H9 (cell line): Measurements from ENCODE around the gene DISP3. TPM values are rescaled to one million over a fixed set of nuclear protein-coding genes. Genes with fewer than 3 reads are reported as not detected.

Experiments used
- DNase-seq: peaks from one replicate; pipeline ENCODE4 v3.0.0-alpha.2; 2017
- H2AFZ ChIP-seq: one replicate; pipeline ENCODE4 v1.6.1; 2013; ENCODE audit warnings: mild to moderate bottlenecking, low read length, control low read depth, moderate library complexity
- H2AK5ac ChIP-seq: 2 replicates; pipeline ENCODE4 v1.6.1; 2013; ENCODE audit warnings: low read length, control low read depth, mixed read lengths; ENCODE audit not compliant: insufficient read length
- H2BK120ac ChIP-seq: one replicate; pipeline ENCODE4 v1.6.1; 2013; ENCODE audit warnings: low read depth, mild to moderate bottlenecking, low read length, control low read depth, inconsistent platforms; ENCODE audit not compliant: poor library complexity, severe bottlenecking
- H2BK12ac ChIP-seq: 2 replicates; pipeline ENCODE4 v1.6.1; 2013; ENCODE audit warnings: low read length, control low read depth, mixed read lengths, low read depth; ENCODE audit not compliant: insufficient read length
- H2BK15ac ChIP-seq: 2 replicates; pipeline ENCODE4 v1.6.1; 2013; ENCODE audit warnings: low read depth, low read length, control low read depth
- H2BK20ac ChIP-seq: one replicate; pipeline ENCODE4 v1.6.1; 2013; ENCODE audit warnings: low read depth, mild to moderate bottlenecking, low read length, control low read depth, inconsistent platforms; ENCODE audit not compliant: poor library complexity, severe bottlenecking
- H2BK5ac ChIP-seq: 2 replicates; pipeline ENCODE4 v1.6.1; 2013; ENCODE audit warnings: low read length, control low read depth, mixed read lengths; ENCODE audit not compliant: insufficient read length
- H3K14ac ChIP-seq: 2 replicates; pipeline ENCODE4 v1.6.1; 2013; ENCODE audit warnings: low read length, control low read depth; ENCODE audit not compliant: insufficient read depth
- H3K18ac ChIP-seq: 2 replicates; pipeline ENCODE4 v1.6.1; 2013; ENCODE audit warnings: low read depth, mild to moderate bottlenecking, mixed read lengths, low read length, control low read depth; ENCODE audit not compliant: insufficient read length
- H3K23ac ChIP-seq: 2 replicates; pipeline ENCODE4 v1.6.1; 2013; ENCODE audit warnings: low read length, control low read depth, mixed read lengths, low read depth; ENCODE audit not compliant: insufficient read length
- H3K23me2 ChIP-seq: 2 replicates; pipeline ENCODE4 v1.6.1; 2013; ENCODE audit warnings: low read depth, mild to moderate bottlenecking, mixed read lengths, low read length, control low read depth; ENCODE audit not compliant: insufficient read length, poor library complexity, severe bottlenecking
- H3K27ac ChIP-seq: 2 replicates; pipeline ENCODE4 v1.5.1; 2013; ENCODE audit warnings: low read length, control low read depth, mixed read lengths, low read depth; ENCODE audit not compliant: insufficient read length
- H3K27me3 ChIP-seq: 2 replicates; pipeline ENCODE4 v1.6.1; 2013; ENCODE audit warnings: low read length, control low read depth, inconsistent platforms; ENCODE audit not compliant: insufficient read depth
- H3K4ac ChIP-seq: 2 replicates; pipeline ENCODE4 v1.6.1; 2013; ENCODE audit warnings: low read depth, mild to moderate bottlenecking, control low read depth, inconsistent platforms, low read length, moderate library complexity
- H3K4me1 ChIP-seq: 2 replicates; pipeline ENCODE4 v1.6.1; 2013; ENCODE audit warnings: low read length, control low read depth, inconsistent platforms; ENCODE audit not compliant: insufficient read depth
- H3K4me2 ChIP-seq: 2 replicates; pipeline ENCODE4 v1.6.1; 2013; ENCODE audit warnings: low read length, control low read depth, mixed read lengths; ENCODE audit not compliant: insufficient read length, insufficient read depth
- H3K56ac ChIP-seq: 2 replicates; pipeline ENCODE4 v1.6.1; 2013; ENCODE audit warnings: low read depth, mild to moderate bottlenecking, mixed read lengths, low read length, control low read depth; ENCODE audit not compliant: insufficient read length
- H3K79me1 ChIP-seq: 2 replicates; pipeline ENCODE4 v1.6.1; 2013; ENCODE audit warnings: low read depth, mild to moderate bottlenecking, moderate library complexity, low read length, control low read depth, inconsistent platforms; ENCODE audit not compliant: insufficient read depth, poor library complexity, severe bottlenecking
- H3K79me2 ChIP-seq: 2 replicates; pipeline ENCODE4 v1.6.1; 2013; ENCODE audit warnings: low read length, control low read depth, inconsistent platforms; ENCODE audit not compliant: insufficient read depth
- H3K9ac ChIP-seq: 2 replicates; pipeline ENCODE4 v1.6.1; 2013; ENCODE audit warnings: low read length, control low read depth, mixed read lengths; ENCODE audit not compliant: insufficient read length; ENCODE audit errors: extremely low read depth
- H3K9me3 ChIP-seq: one replicate; pipeline ENCODE4 v1.6.1; 2013; ENCODE audit warnings: low read depth, low read length, inconsistent platforms; ENCODE audit not compliant: control insufficient read depth
- H3T11ph ChIP-seq: one replicate; pipeline ENCODE4 v1.6.1; 2013; ENCODE audit warnings: mild to moderate bottlenecking, low read length, control low read depth, inconsistent platforms
- H4K20me1 ChIP-seq: one replicate; pipeline ENCODE4 v1.6.1; 2013; ENCODE audit not compliant: control insufficient read depth, insufficient read length, insufficient read depth
- H4K5ac ChIP-seq: 2 replicates; pipeline ENCODE4 v1.6.1; 2013; ENCODE audit warnings: low read depth, mild to moderate bottlenecking, mixed read lengths, low read length, control low read depth; ENCODE audit not compliant: insufficient read length
- H4K8ac ChIP-seq: replicated peaks from 2 replicates; pipeline ENCODE4 v1.6.1; 2013; ENCODE audit warnings: low read length, control low read depth, mixed read lengths, low read depth; ENCODE audit not compliant: insufficient read length
- H4K91ac ChIP-seq: 2 replicates; pipeline ENCODE4 v1.6.1; 2013; ENCODE audit warnings: low read depth, mild to moderate bottlenecking, moderate library complexity, mixed read lengths, low read length, control low read depth; ENCODE audit not compliant: insufficient read length
- H3K27ac Mint-ChIP-seq, 3 experiments: 2 replicates in 2 of 3; 3 replicates in 1 of 3; pipeline ENCODE4 v1.8.0; 2020 to 2021; ENCODE audit warnings: mixed read lengths in 3 of 3, mild to moderate bottlenecking in 1 of 3, moderate library complexity in 1 of 3
- H3K27me3 Mint-ChIP-seq: 2 replicates; pipeline ENCODE4 v1.8.0; 2021; ENCODE audit warnings: low read depth, mild to moderate bottlenecking, moderate library complexity, mixed read lengths
- H3K36me3 Mint-ChIP-seq, 3 experiments: 2 replicates in 2 of 3; 3 replicates in 1 of 3; pipeline ENCODE4 v1.8.0; 2020 to 2021; ENCODE audit warnings: low read depth in 3 of 3, mixed read lengths in 3 of 3; ENCODE audit not compliant: insufficient read depth in 1 of 3
- H3K4me1 Mint-ChIP-seq, 2 experiments: 2 replicates each; pipeline ENCODE4 v1.8.0; 2020; ENCODE audit warnings: mixed read lengths in 2 of 2
- H3K4me3 Mint-ChIP-seq, 2 experiments: 2 replicates in 1 of 2; 3 replicates in 1 of 2; pipeline ENCODE4 v1.8.0; 2020 to 2021; ENCODE audit warnings: mild to moderate bottlenecking in 2 of 2, mixed read lengths in 2 of 2, moderate library complexity in 1 of 2
- H3K9me3 Mint-ChIP-seq, 2 experiments: 2 replicates in 1 of 2; 3 replicates in 1 of 2; pipeline ENCODE4 v1.8.0; 2020; ENCODE audit warnings: mild to moderate bottlenecking in 2 of 2, mixed read lengths in 2 of 2, moderate library complexity in 1 of 2
- WGBS: extraction: QIAGEN DNeasy Blood & Tissue Kit; methylation state at CpG from one replicate; pipeline ENCODE4 v1.1.7; 2013; ENCODE audit warnings: missing lambda C conversion rate, low lambda C conversion rate, mixed read lengths; ENCODE audit not compliant: insufficient read length; ENCODE audit errors: extremely low coverage; 5-methylcytosine and 5-hydroxymethylcytosine counted together
- total RNA-seq: library from RNA; stranded (reverse); gene quantifications from 2 replicates; pipeline ENCODE4 v1.2.1, GENCODE V29; 2021
- TF ChIP-seq, protein P1 (sequence below): fragments of 200-600 bp; sonication (generic); conservative IDR thresholded peaks from 3 replicates; pipeline ENCODE4 v1.8.0; 2021; ENCODE audit warnings: antibody characterized with exemption, mild to moderate bottlenecking

The DISP3 gene
- total RNA-seq, 1 experiment from 2014 or later, result 3.5 TPM

GRCh38 chr1:11429935-11430334 lies 49.0 kb upstream of the DISP3 start:
- H3K18ac ChIP-seq, result no peak overlapping the region
- H3K23ac ChIP-seq, result no peak overlapping the region
- no peak overlapping the region for H4K8ac ChIP-seq
- WGBS, result no CpG with 5 or more reads among the region's 10 CpGs
- no peak overlapping the region for H3T11ph ChIP-seq
- no peaks in the 10 kb centered on the region for H3K79me2 ChIP-seq
- Mint-ChIP-seq H3K4me1 (peaks cover 0 to 20% of the 10 kb centered on the region in 2 experiments; a peak in 2 of 4 replicates), H3K27ac (no peak overlapping the region), H3K9me3 (no peaks in the 10 kb centered on the region), H3K4me3 (no peak overlapping the region), H3K36me3 (no peaks in the 10 kb centered on the region), H3K27me3 (peaks cover 2% of the 10 kb centered on the region; the same call in 1 of the 2 replicates)
- no peak overlapping the region for H2BK5ac ChIP-seq
- H3K56ac ChIP-seq, result no peak overlapping the region
- TF ChIP-seq, protein P1, sequence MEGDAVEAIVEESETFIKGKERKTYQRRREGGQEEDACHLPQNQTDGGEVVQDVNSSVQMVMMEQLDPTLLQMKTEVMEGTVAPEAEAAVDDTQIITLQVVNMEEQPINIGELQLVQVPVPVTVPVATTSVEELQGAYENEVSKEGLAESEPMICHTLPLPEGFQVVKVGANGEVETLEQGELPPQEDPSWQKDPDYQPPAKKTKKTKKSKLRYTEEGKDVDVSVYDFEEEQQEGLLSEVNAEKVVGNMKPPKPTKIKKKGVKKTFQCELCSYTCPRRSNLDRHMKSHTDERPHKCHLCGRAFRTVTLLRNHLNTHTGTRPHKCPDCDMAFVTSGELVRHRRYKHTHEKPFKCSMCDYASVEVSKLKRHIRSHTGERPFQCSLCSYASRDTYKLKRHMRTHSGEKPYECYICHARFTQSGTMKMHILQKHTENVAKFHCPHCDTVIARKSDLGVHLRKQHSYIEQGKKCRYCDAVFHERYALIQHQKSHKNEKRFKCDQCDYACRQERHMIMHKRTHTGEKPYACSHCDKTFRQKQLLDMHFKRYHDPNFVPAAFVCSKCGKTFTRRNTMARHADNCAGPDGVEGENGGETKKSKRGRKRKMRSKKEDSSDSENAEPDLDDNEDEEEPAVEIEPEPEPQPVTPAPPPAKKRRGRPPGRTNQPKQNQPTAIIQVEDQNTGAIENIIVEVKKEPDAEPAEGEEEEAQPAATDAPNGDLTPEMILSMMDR, result no peak
- H2BK12ac ChIP-seq, result no peak overlapping the region
- no peak overlapping the region for H3K4me2 ChIP-seq
- H3K14ac ChIP-seq, result no peak overlapping the region
- no peak overlapping the region for H2BK15ac ChIP-seq
- H2AK5ac ChIP-seq, result no peak overlapping the region
- no peak for DNase-seq
- H3K4ac ChIP-seq, result no peak overlapping the region
- no peaks in the 10 kb centered on the region for H3K4me1 ChIP-seq
- H3K9me3 ChIP-seq, result no peaks in the 10 kb centered on the region
- no peaks in the 10 kb centered on the region for H4K20me1 ChIP-seq
- H3K27me3 ChIP-seq, result no peaks in the 10 kb centered on the region
- no peaks in the 10 kb centered on the region for H3K23me2 ChIP-seq
- no peak overlapping the region for H2AFZ ChIP-seq
- H2BK120ac ChIP-seq, result no peak overlapping the region
- no peak overlapping the region for H2BK20ac ChIP-seq
- H4K5ac ChIP-seq, result no peak overlapping the region
- no peak overlapping the region for H4K91ac ChIP-seq
- no peak overlapping the region for H3K27ac ChIP-seq
- no peak overlapping the region for H3K9ac ChIP-seq
- no peaks in the 10 kb centered on the region for H3K79me1 ChIP-seq
